ENCODE results near the gene ZFP36L2. TPM values are rescaled to one million over a fixed set of nuclear protein-coding genes. Genes with fewer than 3 reads are reported as not detected.

Gene ZFP36L2
- total and polyA plus RNA-seq, 9 of the 15 experiments (the other 6 are each of a cell fraction or from before 2014, with no cell fraction given) = 4.1 to 60.6 (median 20.3) TPM

DNA sequence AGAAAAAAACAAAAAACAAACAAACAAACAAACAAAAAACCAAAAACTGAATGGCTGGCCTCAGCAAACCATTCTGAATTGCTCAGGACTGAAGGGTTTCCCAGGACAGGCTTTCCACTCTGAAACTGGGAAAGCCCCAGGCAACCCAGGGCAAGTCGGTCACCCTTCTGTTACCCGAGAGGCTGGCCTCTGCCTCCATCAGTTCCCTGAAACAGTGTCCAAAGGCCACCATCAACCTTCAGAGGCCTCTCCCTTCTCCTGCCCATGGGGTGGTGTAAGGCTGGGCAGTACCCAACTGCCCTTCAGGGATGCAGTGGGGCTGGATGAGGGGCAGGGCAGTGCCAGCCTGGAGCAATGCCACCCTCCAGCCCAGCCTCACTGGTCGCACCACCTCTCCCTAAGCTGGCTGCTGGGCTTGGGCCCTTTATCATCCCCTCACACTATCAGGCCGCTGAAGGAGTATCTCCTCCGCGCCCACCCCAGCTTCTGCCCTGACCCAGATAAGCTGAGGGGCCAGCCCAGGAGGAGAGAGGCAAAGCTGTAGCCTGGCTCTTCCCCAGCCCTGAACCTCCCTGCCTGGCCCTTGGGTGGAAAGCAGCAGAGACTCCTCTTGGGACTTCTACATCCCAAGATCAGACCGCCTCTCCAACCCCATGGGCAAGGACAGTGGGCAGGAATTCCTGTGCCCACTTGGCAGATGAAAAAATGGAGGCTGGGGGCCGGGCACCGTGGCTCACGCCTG, 35.9 kb downstream of the ZFP36L2 start (continued):
- TF ChIP-seq, protein P1, sequence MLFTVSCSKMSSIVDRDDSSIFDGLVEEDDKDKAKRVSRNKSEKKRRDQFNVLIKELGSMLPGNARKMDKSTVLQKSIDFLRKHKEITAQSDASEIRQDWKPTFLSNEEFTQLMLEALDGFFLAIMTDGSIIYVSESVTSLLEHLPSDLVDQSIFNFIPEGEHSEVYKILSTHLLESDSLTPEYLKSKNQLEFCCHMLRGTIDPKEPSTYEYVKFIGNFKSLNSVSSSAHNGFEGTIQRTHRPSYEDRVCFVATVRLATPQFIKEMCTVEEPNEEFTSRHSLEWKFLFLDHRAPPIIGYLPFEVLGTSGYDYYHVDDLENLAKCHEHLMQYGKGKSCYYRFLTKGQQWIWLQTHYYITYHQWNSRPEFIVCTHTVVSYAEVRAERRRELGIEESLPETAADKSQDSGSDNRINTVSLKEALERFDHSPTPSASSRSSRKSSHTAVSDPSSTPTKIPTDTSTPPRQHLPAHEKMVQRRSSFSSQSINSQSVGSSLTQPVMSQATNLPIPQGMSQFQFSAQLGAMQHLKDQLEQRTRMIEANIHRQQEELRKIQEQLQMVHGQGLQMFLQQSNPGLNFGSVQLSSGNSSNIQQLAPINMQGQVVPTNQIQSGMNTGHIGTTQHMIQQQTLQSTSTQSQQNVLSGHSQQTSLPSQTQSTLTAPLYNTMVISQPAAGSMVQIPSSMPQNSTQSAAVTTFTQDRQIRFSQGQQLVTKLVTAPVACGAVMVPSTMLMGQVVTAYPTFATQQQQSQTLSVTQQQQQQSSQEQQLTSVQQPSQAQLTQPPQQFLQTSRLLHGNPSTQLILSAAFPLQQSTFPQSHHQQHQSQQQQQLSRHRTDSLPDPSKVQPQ (CRISPR knock-in tag; IDR thresholded peaks at IDR 0.05; ENCODE audit: borderline replicate concordance) = no peak
- TF ChIP-seq CXXC5 (CRISPR knock-in tag; IDR thresholded peaks at IDR 0.05) (peak; percentile 78), WHSC1 (IDR thresholded peaks at IDR 0.05; ENCODE audit: low read length) (no peak), EZH2 (IDR thresholded peaks at IDR 0.05; ENCODE audit: borderline replicate concordance, low read depth, low read length) (no peak), CBX3 (IDR thresholded peaks at IDR 0.05; ENCODE audit: borderline replicate concordance in 1 of 2, low read length in 2 of 2) (no peak), PHF20 (IDR thresholded peaks at IDR 0.05; ENCODE audit: partially characterized antibody) (peak; percentile 4), DIDO1 (tag; IDR thresholded peaks at IDR 0.05; ENCODE audit: low read depth) (no peak), MYC (IDR thresholded peaks at IDR 0.05; ENCODE audit: low read depth, low read length) (no peak), MYC (CRISPR knock-in tag; IDR thresholded peaks at IDR 0.05; ENCODE audit: borderline replicate concordance, low read depth) (no peak), FOS (IDR thresholded peaks at IDR 0.05; ENCODE audit: extremely low read depth, insufficient read length) (no peak), TARDBP (IDR thresholded peaks at IDR 0.05) (no peak), NCOA2 (IDR thresholded peaks at IDR 0.05; ENCODE audit: partially characterized antibody in 2 of 2) (no peak), RBM34 (IDR thresholded peaks at IDR 0.05; ENCODE audit: borderline replicate concordance, insufficient read depth, low read length) (no peak), ZNF79 (CRISPR knock-in tag; IDR thresholded peaks at IDR 0.05; ENCODE audit: low read depth) (peak; percentile 25; the same call in 1 of the 2 replicates), TAF9B (IDR thresholded peaks at IDR 0.05; ENCODE audit: partially characterized antibody) (no peak), RBM17 (IDR thresholded peaks at IDR 0.05; ENCODE audit: borderline replicate concordance, low read depth, low read length) (no peak), NFRKB (IDR thresholded peaks at IDR 0.05; ENCODE audit: low read depth) (no peak; the same call in 1 of the 2 replicates)
- TF ChIP-seq, protein P2, sequence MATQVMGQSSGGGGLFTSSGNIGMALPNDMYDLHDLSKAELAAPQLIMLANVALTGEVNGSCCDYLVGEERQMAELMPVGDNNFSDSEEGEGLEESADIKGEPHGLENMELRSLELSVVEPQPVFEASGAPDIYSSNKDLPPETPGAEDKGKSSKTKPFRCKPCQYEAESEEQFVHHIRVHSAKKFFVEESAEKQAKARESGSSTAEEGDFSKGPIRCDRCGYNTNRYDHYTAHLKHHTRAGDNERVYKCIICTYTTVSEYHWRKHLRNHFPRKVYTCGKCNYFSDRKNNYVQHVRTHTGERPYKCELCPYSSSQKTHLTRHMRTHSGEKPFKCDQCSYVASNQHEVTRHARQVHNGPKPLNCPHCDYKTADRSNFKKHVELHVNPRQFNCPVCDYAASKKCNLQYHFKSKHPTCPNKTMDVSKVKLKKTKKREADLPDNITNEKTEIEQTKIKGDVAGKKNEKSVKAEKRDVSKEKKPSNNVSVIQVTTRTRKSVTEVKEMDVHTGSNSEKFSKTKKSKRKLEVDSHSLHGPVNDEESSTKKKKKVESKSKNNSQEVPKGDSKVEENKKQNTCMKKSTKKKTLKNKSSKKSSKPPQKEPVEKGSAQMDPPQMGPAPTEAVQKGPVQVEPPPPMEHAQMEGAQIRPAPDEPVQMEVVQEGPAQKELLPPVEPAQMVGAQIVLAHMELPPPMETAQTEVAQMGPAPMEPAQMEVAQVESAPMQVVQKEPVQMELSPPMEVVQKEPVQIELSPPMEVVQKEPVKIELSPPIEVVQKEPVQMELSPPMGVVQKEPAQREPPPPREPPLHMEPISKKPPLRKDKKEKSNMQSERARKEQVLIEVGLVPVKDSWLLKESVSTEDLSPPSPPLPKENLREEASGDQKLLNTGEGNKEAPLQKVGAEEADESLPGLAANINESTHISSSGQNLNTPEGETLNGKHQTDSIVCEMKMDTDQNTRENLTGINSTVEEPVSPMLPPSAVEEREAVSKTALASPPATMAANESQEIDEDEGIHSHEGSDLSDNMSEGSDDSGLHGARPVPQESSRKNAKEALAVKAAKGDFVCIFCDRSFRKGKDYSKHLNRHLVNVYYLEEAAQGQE (IDR thresholded peaks at IDR 0.05; ENCODE audit: borderline replicate concordance) = no peak
- TF ChIP-seq, protein P2 (CRISPR knock-in tag; IDR thresholded peaks at IDR 0.05; ENCODE audit: low read depth) = no peak; the same call in 1 of the 2 replicates

All from K562 (cell line).